GM10266 (cell line): Measurements from ENCODE around the gene EFHD2.

ENCODE experiments used
- DNase-seq: peaks from one replicate; pipeline ENCODE4 v3.0.0; 2012; ENCODE audit errors: extremely low spot score
- CTCF ChIP-seq: IDR thresholded peaks from 2 replicates; pipeline ENCODE4 v1.5.1; 2012; ENCODE audit warnings: mild to moderate bottlenecking, low read depth; ENCODE audit not compliant: control insufficient read depth, insufficient read depth; ENCODE audit errors: missing control alignments

The EFHD2 gene

DNA sequence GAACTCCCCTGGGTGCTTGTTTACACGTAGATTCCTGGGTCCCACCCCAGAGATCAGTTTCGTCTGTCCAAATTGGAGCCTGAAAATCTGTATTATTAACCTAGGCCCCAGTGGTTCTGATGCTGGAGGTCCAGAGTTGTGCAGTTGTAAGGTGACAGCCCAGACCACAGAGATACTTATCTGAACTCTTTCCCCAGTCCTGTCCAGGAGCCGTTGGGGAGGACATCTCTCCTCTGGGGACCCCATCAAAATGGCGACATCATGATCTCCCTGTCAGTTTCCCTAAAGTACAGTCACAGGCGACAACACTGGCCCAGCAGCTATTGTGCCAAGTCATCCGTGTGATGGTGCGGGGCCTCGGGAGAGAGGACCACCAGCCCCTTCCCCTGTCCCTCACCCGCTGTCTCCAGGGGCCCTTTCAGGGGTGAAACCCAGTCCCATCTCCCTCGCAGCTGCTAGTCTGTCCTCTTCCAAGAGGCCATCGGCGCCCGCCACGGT is 749 bp upstream of the EFHD2 start:
- no peak for DNase-seq
- TF ChIP-seq CTCF = no peak

DNA sequence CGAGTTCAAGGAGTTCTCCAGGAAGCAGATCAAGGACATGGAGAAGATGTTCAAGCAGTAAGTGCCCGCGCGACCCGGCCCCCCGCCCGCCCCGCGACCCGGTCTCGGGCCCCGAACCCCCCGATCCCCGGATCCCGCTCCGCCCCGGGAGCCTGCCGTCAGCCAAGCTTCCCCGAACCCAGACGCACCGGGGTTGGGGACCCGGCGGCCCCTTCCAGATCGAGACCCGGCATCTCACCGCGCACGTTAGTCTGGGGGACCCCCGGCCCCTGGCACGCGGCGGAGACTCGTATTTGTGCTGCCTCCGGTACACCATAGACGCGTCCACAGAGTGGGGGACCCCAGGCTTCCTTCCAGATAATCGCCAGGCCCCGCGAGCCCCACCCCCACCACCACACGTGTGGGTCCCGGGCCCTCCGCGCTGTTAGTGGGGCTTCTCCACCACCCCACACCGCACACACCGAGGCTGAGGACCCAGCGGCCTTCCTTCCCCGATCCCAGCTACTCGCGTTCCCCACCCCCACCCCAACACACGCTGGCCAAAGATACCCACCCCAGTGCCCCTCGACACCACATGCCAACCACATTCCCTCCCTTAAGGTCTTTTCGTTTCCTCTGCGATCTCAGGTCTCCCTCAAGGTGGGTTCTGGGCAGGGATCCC is 665 bp downstream of the EFHD2 start:
- no peak for TF ChIP-seq CTCF
- no peak for DNase-seq

DNA sequence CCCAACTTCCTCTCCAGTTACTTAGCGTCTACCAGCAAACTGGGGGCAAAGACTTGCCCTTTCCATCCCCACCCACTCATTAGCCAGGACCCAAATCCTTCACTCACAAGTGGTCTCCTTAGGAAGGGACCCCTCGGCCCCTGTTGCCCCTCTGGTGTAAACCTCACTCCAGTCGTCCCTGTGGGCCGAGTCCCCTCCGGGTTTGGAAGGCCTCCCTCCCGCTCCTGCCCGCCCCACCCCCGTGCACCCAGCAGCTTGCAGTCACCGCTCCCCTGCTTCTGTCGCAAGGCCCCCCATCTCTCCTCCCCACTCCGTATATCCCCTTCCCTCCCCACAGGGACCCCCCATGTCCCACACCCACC is 1.2 kb downstream of the EFHD2 start:
- no peak for DNase-seq
- TF ChIP-seq CTCF = no peak

DNA sequence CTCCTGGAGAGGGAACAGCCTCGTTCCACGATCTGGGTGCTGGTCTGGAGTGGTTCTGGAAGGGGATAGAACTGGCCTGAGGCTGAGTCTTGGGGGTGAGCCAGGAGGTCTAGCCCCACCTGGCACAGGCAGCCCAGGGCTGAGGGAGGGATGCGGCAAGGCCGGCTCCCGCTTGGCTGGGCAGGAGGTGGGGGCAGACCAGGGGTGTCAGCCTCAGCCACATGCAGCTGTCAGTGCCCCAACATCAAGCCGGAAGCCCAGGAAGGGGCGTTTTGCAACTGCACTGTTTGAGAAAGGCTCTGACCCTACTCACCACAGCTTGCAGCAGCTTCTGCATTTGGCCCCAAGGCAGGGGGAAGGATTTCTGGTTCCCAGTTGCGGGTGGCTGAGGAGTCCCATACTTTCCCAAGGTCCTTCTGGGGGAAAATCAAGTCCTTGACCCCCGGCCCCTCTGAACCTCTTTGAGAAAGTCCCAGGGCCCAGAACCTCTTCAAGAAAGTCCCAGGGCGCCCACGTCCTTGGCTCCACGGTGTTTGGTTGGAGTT is 2.0 kb downstream of the EFHD2 start:
- TF ChIP-seq CTCF = no peak
- peak; percentile 78 for DNase-seq

DNA sequence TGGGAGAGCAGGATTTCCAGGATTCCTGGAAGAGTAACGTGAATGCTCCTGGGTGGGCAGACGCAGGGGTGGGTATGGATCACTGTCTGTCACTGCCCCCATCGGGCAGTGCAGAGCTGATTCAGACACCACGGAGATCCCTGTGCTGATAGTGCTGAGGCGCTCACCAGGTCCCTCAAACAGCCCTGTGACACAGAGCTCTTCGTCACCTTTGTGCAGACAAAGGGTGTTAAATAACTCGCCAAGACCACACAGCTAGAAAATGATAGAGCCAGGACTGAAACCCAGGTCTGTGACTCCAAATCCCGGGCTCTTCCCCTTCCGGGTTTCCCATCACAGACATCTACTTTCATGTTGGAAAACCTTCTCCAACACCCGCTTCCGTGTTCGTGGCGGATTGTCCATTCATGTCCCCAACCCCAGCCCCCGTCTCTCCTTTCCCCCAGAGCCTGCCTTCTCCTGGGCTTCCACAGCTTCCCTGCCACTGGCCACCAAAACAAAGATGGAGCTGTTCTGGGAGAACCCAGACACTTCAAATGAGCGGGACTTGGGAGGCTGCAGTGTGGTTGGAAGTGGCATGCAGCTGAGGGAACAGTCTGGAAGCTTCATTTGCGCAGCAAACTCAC is 2.6 kb downstream of the EFHD2 start:
- TF ChIP-seq CTCF = no peak
- DNase-seq = peak; percentile 49

- no peak for DNase-seq
- no peak for TF ChIP-seq CTCF
Observed at GRCh38 chr1:15412843-15413242, 3.2 kb downstream of the EFHD2 start.

DNA sequence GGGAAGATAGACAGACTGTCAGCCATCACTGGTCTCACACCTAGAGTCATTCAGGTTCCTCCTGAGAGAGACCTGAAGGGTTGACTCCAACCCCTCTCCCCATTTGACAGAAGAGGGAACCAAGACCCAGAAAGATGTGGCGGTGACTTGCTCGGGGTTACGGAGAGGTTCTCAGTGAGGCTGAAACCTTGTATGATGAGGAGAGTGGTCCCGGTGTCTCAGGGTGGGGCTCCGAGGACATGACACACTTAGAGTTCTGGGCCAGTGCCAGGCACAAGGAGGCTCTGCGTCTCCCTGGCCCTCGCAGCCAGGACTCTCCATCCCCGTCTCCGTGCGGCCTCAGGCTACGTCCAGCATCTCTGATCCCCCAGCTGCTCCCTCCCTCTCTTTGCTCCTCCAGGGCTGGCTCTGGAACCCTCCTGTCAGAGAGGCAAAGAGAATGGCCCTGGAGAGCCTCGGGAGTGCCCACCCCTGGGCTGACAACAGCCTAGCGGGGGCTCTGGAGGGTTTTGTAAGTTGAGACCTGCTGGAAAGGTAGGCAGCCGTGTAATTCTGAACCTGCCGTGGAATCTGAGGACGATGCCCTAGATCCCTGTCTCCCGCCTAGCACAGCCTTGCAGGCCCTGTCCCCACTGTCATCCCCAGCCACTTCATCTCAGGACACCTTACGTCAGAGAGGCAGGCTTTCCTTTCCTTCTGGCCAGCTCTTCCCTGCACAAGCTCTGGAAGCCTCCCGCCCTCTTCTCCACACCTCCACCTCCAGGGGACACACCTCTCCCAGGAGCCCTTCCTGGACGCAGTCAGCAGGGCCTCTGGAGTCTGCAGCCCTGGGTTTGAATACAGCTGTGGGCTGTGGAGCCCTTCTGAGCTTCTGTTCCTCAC is 4.1 kb downstream of the EFHD2 start:
- DNase-seq = no peak
- no peak for TF ChIP-seq CTCF
